HG02763 (cell line): ENCODE measurements around the gene GNG7.
"Not testable (repeated sequence)": the region's sequence is repeated elsewhere in the genome, so short reads cannot be mapped to it uniquely, and the experiment has no call there.

ENCODE experiments used
- ATAC-seq: cut with Tn5 transposase; IDR thresholded peaks from one replicate; pipeline ENCODE4 v1.9.1; 2021; ENCODE audit warnings: mild to moderate bottlenecking, moderate library complexity; ENCODE audit not compliant: unreplicated experiment

The GNG7 gene

GRCh38 chr19:2556221-2557092, 146.0 kb downstream of the GNG7 start:
- ATAC-seq: no peak

- ATAC-seq: no peak
Measured at GRCh38 chr19:2555422-2556220, 146.9 kb downstream of the GNG7 start.

DNA sequence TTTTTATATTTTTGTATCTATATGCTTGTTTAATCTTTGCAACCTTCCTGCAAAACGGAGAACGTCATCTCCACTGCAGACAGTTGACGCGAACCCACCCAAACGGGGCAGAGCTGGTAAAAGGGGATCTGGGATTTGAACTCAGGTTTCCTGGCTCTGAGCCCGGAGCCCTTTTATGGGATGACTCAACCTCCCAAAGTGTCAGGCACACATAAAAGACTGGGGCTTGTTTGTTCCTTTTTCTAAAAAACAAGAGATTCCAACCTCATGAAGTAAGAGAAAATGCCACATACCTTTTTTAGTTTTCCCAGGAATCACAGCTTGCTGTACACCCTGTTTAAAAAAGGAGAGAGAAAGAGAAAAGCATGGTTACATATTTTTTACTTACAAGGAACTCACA, 147.6 kb downstream of the GNG7 start:
- ATAC-seq: no peak

DNA sequence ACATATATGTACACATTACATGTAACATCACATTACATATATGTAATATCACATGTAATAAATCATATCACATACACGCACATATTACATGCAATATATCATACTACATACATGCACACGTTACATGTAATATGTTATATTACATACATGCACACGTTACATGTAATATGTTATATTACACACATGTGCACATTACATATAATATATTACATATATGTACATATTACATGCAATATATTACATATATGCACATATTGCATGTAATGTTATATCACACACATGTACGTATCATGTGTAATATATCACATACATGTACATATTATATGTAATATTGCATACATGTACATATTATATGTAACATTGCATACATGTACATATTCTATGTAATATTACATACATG, 149.0 kb downstream of the GNG7 start:
- ATAC-seq: no peak

- ATAC-seq: peak; percentile 55
Measured at GRCh38 chr19:2552859-2553258, 149.6 kb downstream of the GNG7 start.

- ATAC-seq: no peak
Measured at GRCh38 chr19:2551864-2552185, 150.7 kb downstream of the GNG7 start.

DNA sequence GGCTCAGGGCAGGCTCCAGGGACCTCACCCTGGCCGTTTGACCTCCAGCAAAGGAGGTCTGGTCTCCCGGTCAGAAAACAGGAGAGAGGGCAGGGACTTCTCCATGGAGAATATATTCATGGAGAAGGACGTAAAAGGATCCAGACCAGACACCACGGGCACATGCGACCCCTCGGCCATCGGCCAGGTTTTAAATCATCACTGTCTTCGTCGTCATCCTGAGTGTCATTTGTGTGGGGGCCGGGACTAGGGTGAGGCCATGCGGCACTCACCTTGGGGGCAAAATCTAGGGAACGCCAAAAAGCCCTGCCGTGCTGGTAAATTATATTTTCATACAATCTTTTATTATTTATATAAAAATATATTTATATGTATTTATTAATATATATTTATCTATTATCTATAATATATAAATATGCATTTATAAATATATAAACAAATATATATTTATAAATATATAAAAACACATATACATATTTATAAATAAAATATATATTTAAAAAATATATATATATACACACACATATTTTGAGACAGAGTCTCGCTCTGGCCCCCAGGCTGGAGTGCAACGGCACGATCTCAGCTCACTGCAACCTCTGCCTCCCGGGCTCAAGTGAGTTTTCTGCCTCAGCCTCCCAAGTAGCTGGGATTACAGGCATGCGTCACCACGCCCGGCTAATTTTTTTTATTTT, 151.2 kb downstream of the GNG7 start:
- ATAC-seq: no peak

GRCh38 chr19:2550431-2551171, 151.9 kb downstream of the GNG7 start:
- ATAC-seq: no peak

GRCh38 chr19:2549701-2550191, 152.7 kb downstream of the GNG7 start:
- no peak for ATAC-seq

DNA sequence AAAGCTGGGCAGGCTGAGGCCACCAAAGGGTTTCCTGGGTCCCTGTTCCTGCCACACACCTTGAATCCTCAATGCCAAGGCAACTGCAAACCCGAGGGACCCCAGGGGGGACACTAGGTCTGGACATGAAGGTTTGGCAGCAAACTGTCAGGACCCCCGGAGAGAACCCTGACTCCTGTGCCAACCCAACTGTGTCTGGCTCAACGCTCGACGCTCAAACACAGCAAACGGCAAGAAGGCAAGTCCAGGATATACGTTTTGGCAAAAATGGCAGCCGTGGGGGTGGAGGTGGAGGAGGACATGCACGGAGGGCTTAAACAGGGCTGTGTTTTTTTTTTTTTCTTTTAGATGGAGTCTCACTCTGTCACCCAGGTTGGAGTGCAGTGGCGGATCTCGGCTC, 153.5 kb downstream of the GNG7 start:
- ATAC-seq: no peak

DNA sequence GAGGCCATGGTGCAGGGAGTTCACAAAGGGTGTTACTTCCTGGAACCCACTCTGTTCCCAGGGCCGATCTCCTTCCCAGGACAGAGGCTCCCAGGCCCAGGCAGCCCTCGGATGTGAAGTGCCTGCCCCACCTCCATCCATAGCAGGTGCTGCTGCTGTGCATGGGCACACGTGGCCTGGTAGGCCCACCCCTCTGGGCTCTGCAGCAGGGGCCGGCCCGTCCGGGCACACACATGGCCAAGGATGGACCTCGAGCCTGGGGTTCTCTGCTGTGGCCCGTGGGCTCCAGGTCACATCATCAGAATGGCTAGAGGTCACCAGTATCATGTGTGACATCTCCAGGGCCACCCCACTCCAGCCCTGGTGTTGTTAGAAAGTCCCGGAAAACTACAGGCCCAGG, 154.8 kb downstream of the GNG7 start:
- no peak for ATAC-seq

- no peak for ATAC-seq
Measured at GRCh38 chr19:2547033-2547680, 155.3 kb downstream of the GNG7 start.

GRCh38 chr19:2546128-2547032, 156.1 kb downstream of the GNG7 start:
- ATAC-seq: no peak

GRCh38 chr19:2545416-2546127, 156.9 kb downstream of the GNG7 start:
- not testable (repeated sequence) for ATAC-seq

DNA sequence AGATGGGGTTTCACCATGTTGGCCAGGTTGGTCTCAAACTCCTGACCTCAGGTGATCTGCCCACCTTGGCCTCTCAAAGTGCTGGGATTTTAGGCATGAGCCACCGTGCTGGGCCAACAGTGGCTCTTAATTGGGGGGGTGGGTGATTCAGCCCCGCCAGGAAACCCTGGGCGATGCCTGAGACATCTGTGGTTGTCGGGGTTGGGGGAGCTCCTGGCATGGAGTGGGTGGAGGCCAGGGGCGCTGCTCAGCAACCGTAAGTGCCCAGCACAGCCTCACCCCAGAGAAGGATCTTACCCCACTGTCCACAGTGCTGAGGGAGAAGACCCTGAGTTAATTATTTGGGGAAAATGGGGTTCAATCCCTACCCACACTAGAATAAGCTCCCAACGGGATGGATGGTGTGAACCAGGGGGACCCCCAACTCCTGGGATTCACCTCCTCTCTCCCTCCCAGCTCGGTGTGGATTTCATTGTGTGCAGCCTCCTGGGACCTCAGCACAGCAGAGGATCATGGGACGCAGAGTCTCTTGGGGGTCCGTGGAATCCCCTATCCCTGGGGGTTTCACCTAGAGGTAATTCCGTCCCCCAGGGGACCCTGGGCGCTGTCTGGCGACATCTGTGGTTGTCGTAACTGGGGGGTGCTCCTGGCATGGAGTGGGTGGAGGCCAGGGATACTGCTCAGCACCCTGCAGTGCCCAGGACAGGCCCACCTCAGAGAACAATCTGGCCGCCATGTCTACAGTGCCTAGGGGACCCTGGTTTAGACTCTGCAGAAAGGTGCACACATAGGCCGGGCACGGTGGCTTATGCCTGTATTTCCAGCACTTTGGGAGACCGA, 157.7 kb downstream of the GNG7 start:
- no peak for ATAC-seq

DNA sequence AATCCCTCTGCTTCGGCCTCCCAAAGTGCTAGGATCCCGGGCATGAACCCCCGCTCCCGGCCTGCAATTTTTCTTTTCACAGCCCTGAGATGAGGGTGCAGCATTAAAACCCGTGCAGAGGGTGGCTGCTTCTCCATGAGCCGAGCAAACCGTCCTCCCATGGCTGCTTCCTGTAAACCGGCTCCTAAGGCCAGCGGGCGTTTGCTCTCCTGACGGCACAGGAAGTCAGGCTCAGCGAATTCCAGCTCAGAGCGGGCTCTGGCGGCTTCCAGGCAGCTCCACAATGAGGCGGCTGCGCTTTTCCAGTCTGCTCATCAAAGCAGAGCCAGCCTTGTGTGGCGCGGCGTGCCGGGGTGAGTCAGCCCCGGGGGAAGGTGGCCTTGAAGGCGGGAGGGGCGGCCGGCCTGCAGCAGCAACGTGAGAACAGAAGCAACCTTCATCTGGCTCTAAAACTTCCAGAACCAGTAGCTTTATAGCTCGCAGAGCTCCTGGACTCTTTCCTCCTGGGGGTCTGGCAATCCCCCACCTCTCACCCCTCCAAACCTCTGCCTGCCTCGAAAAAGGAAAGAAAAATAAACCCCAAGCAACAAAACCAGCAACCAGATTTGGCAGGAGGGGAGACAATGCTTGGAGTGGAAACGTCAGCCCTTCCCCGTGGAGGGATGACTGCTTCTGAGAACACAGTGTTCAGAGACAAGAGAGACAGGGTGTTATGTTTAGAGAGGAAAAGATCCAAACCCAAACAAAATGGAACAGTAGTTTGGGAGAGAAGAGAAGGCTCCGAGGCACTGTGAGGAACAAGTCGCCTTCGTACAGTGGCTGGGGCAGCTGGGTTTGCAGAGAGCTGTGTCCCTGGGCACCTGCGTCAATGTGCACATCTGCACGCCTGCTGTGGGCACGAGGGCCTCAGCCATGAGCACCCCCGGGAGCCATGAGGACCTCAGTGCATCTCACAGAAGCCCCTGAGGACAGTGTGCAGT, 158.7 kb downstream of the GNG7 start:
- no peak for ATAC-seq

DNA sequence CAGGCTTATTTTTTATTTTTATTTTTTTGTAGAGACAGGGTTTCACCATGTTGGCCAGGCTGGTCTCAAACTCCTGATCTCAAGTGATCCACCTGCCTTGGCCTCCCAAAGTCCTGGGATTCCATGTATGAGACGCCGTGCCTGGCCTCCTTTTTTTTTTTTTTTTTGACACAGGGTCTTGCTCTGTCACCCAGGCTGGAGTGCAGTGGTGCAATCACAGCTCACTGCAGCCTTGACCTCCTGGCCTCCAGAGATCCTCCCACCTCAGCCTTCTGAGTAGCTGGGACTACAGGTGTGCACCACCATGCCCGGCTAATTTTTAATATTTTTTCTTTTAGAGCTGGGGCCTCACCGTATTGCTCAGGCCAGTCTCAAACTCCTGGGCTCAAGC, 159.4 kb downstream of the GNG7 start:
- not testable (repeated sequence) for ATAC-seq
